NOMO-1 (cell line): ENCODE measurements around the gene GRIK4.

Experiments
- DNase-seq, 2 experiments: peaks; one replicate each; lab custom pipeline; 2025; ENCODE audit not compliant: unreplicated experiment in 2 of 2; lab: John Stamatoyannopoulos, UW

GRIK4 gene

DNA sequence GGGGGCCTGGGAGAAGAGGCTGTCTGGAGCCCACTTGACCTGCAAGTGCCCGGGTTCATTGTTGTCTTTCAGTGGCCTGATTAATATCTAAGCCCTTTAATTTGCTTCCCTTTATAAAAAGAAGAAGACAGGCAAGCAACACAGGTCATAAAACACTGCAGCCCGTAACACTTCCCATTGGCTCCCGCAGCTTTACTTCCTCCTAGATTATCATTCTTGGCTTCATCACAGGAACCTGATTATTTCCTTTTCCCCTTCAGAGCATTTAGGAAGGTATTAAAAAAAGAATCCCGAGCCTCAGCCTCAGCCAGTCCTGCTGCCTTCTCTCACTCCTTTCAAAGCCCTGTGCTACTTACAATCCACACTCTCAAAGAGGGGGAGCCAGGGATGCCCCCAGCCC is 183.2 kb downstream of the GRIK4 start:
- peak; percentile 35 to 71 for DNase-seq

DNA sequence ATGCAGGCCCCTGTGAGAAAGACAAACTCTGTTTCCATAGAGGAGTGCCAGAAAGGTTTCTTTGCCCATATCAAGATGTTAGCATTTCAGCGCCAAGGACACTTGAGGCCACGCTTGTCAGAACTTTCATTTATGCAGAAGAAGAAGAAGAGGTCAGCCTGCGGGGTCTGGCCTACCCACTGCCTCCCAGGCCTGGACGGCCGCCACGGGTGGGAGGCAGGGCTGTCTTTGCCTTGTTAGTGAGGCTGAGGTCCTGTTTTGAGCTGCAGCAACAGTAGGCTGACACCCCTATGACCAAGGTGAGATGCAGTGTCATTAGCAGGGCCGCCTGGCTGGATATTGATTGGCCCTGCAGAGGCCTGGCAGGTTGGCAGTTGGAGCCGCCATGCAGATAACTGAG is 183.9 kb downstream of the GRIK4 start:
- DNase-seq = no peak

DNA sequence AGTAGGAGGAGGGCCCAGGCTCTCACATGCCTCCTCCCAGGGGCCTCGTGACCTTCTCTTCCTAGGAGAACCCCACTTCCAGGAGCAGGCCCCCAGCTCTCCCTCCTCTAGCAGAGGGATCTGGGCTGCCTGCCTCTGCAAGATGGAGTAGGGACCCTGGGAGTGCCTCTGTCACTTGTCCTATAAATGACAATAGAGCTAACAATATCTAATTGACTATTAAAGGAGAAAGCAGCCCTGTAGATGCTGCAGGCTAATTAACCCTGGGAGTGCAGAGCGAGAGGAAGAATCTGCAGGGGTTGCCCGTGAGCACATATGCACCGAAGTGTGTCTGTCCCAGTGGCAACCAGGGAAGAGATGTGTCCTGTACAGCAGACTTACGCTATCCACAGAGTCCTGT is 184.4 kb downstream of the GRIK4 start:
- DNase-seq = no peak

DNA sequence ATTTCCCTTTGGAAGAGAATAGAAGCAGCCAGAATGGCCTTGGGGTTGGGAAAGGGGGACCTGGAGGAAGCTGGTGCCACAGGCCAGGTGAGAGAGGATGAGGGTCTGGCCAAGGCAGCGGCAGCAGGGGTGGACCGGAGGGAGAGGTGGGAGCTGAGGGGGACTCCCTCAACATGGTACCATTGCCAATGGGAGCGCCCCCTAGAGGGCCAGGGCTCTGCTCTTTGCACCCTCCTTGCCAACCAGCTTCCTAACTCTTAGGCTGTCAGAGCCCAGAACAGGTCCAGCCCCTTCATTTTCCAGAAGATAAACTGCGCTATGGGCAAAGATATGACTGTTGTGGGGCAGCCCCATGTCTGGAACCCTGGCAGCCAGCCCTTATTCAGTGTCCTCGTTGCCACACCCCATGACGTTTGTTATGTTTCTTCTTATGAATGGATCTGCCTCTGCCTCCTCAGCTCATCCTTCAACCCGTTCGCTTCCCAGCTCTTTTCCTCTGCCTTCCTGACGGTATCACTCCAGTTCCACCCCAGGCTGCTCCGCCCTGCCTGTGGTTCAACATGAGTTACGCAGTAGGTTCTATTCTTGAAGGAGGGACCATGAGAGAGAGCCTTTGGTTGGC is 185.2 kb downstream of the GRIK4 start:
- DNase-seq = no peak

DNA sequence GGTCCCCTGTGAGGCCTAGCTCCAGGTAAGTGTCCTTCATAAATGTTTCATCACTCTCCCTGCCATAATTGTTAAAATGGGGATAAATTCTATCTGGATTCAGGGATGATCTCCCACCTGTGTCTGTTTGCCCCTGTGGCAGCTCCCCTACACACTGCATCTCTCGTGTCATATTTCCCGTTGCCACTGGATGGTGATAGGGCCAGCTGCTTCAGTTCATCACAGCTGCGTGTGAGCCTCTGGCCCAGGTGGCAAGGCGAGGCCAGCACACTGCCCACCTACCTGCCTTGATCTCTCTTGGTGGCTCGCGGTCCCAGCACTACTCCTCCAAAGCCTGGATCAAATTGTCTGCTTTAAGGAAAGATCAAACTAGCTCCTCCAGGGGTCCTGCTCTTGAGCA is 187.4 kb downstream of the GRIK4 start:
- DNase-seq = no peak

DNA sequence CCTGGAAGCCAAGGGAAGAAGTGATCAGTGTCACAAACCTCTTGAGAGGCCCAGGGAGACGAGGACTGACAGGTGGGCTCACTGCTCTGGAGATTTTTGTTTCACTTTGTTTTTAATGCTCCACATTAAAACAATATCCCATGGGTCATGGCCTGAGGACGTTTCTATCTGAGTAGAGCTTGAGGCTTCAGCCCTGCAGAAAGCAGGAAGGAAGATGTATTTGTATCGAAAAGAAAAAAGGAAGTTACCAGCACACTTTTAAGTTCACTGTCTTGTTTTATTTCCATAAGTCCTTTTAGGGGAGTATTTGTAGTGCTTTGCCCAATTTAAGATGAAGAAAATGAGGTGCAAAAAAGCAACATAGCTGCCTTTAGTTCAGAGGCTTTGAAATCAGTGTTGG is 191.1 kb downstream of the GRIK4 start:
- peak; percentile 1 to 51 for DNase-seq

DNA sequence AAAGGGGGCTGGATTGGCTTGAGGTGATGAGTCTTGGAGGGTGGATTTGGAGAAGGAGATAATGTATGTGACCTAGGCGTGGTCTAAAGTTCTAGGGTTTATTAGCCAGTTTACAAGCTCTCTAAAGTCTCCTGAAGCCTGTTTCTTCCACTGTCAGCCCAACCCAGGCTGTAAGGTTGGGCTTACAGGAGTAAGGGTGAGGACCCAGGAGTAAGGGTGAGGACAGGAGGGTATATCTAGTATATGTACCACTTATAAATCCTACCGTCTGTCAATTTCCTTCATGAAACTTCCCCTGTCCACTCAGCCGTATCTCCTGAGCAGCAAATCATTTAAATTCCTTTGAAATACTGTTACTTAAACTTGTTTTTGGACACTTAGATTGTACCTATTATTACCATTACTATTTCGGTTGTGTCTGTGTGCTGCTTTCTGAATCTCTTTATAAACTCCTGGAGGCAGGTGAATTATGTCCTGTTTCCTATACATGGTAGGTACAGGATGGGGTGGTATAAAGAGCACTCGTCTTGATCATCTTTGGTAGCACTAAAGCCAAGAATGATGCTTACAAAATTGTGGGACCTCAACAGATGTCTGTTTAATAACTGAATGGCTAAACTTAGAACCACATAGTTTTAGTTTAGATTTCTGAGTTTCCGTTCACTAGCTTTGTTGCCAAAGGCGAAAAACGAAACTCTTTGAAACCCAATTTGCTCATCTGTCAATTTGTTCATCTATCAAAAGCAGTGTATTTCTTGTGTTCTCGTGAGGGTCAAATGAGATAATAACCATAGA is 192.0 kb downstream of the GRIK4 start:
- no peak for DNase-seq

DNA sequence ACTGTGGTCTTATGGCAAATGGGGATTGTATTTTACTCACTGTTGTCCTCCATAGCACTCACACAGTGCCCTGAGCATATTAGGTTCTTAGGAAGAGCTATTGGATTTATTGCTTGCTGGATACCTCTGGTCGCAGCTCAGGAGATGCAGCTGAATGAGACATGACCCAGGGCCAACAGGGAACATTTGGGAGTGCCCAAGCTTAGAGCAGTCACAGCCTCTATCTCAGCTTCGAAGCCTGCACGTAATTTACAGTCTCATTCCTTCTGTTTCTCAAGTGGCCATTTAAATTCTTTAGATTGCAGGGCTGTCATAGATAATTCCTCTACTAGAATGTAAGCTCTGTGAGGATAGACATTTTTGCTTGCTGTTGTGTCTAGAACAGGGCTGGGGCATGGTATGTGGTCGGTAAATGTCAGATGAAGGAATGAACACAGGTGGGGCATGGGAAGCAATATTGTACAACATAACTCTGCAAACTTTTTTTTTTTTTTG is 192.8 kb downstream of the GRIK4 start:
- no peak for DNase-seq

DNA sequence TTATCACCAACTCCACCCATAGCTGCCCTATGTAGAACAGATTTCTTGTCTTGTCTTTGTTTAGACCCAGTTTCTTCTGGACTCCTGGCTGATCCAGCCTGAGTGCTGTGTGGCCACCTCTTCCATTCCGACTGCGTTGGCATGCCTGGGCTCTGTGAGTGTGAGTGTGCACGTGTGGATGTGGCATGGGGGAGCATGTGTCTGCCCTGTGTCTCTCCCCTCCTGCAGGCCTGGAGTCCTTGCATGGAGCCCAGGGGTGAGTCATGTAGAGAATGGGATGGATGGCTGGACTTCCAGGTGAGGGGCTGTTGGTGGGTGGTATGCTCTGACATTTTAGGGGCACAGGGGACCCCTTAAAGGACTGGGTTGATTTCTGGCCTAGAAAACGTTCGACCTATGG is 194.7 kb downstream of the GRIK4 start:
- DNase-seq = no peak

DNA sequence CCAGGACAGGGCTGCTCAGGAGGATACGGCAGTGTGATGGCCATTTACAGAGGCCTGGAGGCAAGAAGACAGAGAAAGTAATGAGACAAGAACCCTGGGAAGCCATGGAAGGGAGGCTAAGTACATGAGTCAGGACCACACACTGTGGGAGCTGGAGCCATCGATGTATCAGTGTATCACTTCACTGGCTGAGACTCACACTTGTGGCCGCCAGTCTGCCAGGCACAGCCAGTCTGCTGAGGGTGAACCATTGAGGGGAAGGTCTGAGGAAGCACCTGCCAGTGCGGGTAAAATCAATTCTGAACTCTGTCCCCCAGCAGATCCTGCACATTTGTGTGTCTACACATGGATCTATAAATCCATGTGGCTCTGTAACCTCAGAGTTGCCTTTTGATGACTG is 195.6 kb downstream of the GRIK4 start:
- DNase-seq = no peak

DNA sequence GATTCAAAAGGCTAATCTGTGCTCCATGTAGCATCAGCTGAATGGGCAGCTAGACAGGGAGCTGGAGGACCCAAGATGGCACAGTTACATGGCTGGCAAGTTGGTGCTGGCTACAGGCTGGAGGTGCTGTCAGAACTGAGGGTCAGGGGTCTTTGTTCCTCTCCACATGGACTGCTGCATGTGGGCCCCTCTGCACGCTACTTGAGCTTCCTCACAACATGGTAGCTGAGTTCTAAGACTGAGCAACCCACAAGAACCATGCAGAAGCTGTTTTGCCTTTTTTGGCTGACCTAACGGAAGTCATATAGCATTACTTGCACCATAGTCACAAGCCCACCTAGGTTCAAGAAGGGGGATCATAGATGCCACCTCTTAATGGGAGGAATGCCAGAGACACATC is 196.1 kb downstream of the GRIK4 start:
- DNase-seq = no peak

DNA sequence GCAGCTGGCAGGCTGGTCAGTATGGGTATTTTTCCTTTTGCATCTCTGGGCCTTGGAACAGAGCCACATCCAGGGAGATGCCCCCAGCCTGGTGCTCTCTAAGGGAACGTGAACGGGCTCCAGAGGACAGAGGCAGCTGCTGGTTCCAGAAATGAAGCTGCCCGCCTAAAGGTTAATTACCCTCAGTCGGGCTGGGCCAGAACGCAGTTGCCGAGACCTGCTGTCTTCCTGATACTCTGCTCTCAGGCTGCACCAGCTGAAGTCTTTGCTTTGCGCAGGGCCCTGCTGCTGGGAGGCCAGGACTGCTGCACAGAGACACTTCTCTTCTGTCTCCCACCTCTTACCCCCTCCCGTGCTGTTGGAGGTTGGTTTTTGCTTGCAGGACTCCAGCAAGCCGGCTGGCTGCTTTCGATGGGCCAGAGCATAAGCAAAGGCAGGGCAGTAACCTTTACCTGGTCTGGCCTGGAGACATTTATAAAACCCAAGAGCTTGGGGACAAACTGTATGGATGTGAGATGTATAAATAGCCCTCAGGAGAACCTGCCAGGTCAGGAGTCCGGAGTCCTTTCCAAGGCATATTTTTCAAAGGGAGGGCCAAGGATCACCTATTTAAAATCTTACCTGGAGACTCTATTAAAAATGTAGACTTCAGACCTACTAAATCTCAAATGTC is 197.1 kb downstream of the GRIK4 start:
- no peak for DNase-seq

DNA sequence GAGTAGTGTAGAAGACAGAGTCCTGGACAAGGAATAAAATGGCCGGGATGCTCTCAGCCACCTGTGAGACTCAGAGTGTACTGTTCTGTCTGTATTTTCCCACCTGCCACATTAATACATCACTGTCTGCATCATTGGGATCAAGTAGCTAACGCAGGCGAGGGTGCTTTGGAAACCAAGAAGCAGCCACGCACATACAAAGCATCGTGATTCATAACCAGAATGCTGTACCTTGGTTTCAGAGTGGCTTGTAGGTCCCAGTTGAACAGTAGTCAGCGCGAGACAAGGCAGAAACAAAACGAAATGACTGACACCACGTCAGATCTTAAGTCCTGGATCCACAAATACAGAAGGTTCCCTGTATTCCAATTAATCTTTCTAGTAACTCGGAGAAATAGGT is 198.3 kb downstream of the GRIK4 start:
- DNase-seq = no peak

DNA sequence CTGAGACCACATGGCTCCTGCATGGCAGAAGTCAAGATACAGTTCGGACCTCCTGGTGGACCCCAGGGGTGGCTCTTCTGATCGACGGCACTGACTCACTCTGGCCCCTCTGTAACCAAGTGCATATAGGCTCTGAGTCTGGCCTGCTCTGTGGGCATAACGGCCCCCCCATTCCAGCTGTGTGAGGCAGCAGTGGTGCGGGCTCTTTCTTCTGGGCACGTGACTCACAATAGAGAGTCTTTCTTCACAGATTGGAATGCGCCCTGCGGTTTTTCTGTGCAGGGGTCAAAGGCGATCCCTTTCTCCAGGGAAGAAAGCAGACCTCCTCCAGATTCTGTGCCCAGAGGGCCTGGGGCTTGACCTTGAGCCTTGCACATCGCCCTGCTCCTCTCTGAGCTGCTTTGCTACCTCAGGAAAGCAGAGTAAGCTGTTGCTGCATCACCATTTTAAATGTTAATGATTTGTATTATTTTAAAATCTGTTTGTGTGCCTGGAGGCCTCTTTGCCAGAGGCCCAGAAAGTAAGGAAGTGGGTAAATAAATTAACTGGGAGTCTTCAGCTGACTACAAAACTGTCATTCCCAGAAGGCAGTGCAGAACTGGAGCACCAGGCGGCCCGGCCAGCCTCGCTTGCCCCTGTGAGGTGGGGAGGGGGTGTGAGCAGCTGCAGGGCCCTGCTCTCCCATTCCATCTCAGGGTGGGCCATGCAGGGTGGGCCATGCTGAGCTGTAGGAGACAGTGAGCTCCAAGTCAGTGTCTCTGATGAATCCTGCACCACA is 199.0 kb downstream of the GRIK4 start:
- no peak for DNase-seq

DNA sequence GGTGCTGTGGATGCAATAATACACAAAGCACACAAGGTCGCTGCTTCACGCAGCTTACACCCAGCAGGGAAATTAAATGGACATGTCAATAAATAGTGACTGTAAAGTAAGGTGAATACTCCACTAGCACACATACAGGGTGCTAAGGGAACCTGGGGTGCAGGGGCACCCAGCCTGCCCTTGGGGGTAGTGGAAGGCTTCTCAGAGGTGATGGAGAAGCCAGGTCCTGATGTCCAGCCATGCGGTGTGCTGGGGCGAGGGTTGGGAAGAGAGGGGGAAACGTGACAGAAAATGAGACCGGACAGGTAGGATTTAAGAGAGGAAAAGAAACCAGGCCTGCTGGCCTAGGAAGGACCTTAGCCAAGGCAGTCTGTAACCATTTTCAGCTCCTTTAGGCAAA is 200.5 kb downstream of the GRIK4 start:
- no peak for DNase-seq

DNA sequence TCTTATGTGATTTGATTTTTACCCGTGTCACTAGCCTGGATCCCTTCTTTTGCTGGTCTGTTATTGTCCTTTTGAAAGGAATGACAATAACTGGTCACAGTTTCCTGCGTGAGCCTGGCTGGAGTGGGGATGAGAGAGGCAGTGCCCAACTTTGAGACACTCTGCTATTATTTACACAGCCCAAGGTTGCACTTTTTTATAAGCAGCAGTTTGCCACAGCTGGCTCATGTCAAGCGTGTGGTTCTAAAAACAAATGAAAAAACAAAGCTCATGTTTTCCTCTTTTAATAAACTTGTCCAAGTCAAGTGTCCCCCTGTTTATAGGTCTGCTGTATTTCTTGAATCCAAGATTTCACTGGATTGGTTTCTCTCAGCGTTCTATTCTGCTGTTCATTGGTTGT is 201.3 kb downstream of the GRIK4 start:
- DNase-seq = no peak

DNA sequence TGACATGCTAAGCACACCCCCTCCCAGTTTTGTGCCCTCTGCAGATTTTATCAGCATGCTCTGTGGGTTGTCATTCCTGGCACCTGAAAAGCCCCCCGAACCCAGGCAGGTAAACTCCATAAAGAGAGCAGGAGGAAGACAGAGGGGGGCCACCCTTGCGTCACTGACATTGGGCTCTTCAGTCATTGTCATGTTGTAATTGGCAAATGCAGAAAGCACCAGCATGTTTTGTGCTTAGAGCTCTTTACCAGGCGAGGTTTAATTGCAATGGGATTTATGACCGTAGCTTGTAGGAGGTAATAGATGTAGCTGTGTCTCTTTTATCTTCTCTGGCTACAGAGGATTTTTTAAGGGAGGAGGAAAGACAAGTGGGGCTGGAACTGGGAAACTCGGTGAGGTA is 201.7 kb downstream of the GRIK4 start:
- no peak for DNase-seq

DNA sequence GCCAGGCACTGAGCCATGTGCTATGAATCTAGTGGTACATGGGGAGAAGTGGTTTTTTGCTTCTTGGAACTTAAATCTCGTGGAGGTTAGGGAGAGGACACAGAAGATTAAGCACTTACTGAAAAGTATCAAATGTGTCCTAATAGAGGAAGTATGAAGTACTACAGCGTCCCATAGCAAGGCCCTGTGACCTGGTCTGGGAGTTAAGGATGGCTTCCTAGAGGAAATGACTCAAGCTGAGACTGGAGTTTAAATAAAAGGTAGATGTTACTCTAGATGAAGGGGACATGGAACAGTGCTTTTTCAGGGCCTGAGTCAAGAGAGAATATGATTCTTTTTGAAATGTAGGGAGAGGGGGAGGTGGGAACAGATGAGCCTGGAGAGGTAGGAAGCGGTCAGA is 202.9 kb downstream of the GRIK4 start:
- peak in 1 of 2 experiments; percentile 1 for DNase-seq

DNA sequence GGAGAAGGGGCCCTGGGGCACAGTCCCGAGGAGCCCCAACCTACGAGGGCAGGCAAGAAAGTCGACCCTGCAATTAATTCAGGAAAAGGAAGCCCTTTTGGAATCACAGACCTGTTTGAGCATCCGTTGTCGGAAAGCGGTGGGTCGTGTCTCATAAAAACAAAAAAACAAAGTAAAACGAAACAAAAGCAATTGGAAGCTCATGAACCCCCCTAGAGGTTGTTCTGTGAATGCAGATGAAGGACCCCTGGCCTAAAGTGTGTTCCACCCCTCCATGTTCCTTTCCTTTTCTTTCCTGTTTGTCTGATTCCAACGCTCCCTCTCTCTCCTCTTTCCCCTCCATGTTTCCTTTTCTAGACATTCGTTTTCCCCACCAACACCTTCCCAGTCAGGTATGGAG is 203.7 kb downstream of the GRIK4 start:
- peak in 1 of 2 experiments; percentile 4 for DNase-seq

DNA sequence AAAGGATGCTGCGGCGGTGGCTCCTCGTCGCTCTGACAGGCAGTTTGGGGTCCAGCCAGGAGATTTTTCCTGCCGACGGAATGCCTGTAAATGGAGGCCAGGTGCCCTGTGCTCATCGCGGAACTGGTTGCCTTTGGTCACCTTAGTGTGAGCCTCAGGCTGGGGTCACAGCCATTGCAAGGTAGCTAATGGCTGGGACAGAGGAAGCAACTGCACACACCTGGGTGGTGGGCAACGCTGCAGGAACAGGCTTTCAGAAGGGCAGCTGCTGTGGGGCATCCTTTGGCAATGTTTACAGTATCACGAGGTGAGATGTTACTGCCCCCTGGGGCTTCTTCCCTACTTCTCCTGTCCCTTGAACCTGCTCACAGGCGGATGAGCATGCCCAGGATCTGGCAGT is 205.5 kb downstream of the GRIK4 start:
- DNase-seq = no peak

DNA sequence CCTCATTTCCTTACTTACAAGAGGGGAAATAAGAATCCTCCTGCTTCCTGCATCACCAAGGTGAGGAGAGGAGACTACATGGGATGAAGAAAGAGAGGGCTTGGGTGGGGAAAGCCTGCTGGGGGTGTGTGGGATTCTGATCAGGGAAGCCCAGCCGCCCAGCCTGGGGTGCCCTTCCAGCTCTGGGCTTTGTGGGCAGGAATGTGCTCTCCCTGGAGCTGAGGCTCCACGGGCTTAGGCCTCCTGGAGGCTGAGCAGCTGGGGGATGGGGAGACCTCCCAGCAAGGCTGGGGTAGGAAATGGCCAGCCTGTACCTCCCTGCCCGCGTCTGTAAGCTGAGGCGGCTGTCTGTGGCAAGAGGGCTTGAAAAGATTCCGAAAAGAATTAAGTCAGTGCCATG is 206.1 kb downstream of the GRIK4 start:
- DNase-seq = no peak
